NCI-H146 (cell line): ENCODE results near the gene IAPP.
A peak's percentile ranks its signal among the peaks of the same experiment; 100 is the strongest.
"Not testable (repeated sequence)": the region's sequence is repeated elsewhere in the genome, so short reads cannot be mapped to it uniquely, and the experiment has no call there.

Source experiments
- DNase-seq: peaks from one replicate; lab custom pipeline; 2025; lab: John Stamatoyannopoulos, UW

The IAPP gene

GRCh38 chr12:21372602-21373001, at the start of gene IAPP:
TSS of gene IAPP (plus strand) at chr12:21372902. CDS start at chr12:21373352, 450 bp downstream.
- no peak for DNase-seq

DNA sequence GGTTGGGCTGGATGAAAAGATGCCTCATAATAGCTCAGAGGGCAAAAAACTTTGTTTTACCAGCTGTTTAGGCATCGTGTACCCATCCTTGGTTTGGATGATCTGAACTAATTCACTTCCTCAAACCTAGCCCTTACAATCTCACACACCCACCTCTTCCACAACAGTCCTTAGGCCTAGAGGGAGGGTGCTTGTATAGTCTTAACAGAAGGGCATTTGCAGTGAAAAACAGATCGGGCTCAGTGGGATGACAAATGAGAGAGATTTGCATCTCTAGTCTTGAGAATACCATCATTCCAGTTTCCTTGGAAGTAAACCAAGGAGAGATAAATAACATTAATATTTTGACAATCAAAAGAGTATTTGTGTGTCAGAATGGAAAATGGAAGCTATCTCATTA, 49.0 kb upstream of the IAPP start:
- DNase-seq: no peak

- no peak for DNase-seq
Measured at GRCh38 chr12:21324551-21324950, 48.2 kb upstream of the IAPP start.

DNA sequence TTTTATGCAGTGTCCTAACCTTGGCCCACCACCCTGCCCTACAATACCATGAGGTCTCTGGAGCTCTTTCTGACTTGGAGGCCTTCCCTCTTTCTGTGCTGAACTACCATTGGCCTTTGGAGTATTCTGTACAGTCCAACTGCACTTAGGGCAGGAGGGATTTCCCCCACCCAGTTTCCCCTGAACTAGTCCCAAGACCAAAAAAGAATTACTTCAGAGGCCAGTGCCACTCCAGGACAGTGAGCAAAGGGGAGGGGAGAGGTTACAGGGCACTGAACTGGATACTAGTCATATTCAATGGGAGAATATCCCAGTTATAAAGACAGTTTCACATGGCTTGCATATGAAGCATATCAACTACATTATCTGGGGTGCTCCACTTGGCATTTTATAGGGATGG, 44.1 kb upstream of the IAPP start:
- no peak for DNase-seq

- no peak for DNase-seq
Measured at GRCh38 chr12:21330682-21331253, 41.9 kb upstream of the IAPP start.

- DNase-seq: no peak
Measured at GRCh38 chr12:21334771-21335325, 37.9 kb upstream of the IAPP start, which contains the start of gene SLCO1A2. TSS of gene SLCO1A2 (minus strand) at chr12:21334917. CDS start at chr12:21334647, 270 bp downstream.

- DNase-seq: no peak
Measured at GRCh38 chr12:21336656-21337055, 36.0 kb upstream of the IAPP start.

DNA sequence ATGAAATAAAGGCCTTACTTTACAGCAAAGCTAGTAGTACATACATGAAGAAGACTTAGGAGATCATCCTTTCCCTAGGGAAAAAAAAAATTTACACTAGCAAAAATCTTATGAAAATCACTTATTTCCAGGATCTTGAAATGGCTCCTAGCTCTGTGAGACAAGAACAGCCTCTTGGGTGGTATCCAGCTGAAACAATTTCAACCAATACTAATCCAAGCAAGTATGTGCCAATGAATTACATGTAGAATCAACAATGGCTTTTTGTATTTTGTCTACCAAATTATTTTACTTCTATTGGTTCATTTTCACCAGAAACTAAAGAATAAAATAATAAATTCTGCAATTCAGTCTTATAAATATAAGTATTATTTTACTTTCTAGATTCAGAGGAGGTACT, 35.2 kb upstream of the IAPP start:
- DNase-seq: no peak

DNA sequence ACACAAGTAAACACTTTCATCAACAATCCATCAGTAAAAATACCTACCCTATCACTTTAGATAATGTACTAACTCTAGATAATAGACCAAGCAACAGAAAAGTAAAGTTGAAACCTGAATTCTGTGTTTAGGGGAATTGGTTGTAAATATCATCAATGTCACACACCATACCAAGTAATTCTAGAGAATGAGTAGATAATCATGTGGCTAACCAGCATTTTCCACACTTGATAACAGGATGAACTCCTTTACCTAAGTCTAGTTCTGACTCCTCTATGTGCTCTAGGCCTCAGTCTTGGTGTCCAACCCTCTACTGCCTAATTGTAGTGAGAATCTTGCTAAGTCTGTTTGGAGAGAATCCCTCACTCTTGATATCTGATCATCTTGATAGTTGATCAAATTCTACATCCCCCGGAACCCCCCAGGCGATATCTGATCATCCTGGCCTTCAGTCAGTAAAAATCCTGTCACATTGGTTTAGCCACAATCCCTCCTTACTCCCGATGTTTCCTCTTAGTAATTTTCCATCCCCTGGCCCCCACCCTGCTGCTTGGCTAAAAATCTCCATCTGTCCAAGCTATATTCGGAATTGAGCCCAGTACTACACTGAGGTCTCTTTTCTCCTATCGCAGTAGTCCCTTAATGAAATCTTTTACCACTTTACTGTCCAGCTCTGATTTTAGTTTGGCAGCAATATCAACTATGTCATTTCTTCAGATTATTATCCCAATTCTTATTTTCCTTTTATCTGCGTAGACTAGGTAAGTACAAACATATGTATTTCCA, 34.5 kb upstream of the IAPP start:
- no peak for DNase-seq

DNA sequence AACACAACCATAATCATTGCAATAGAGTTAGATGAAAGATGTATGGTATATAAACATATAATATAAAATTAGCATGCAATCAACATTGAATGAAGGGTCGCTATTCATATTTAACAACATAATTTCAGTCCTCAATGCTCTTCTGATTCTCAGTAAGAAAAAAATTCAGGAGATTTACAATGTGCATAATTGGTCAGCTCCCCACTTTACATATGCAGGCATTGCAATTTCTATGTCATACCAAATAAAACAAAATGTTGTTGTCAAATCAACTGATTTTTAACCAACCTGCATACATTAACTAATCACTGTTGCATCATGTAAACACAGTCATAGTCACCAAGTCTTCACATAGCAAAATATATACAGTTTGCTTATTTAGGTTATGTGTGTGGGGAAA, 32.8 kb upstream of the IAPP start:
- DNase-seq: no peak

GRCh38 chr12:21340403-21340802, 32.3 kb upstream of the IAPP start:
- DNase-seq: no peak

DNA sequence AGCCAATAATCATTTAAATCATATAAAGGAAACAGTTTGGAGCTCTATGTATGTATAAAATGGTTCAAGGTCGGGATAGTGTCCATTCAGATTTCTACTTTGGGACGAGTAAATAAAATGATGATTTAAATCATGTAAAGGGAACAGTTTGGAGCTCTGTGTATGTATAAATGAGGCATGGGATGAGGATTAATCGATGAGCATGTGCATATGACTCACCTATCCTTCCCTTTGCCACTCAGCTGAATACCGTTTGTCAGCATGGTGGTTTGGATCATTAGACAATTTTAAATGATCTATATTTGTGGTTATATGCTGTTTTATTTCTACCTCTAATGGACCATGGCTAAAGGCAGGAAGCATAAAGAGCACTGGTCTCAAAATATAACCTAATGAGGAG, 30.9 kb upstream of the IAPP start:
- no peak for DNase-seq

- DNase-seq: no peak
Measured at GRCh38 chr12:21343636-21344035, 29.1 kb upstream of the IAPP start.

GRCh38 chr12:21346542-21347205, 26.0 kb upstream of the IAPP start:
- no peak for DNase-seq

GRCh38 chr12:21350975-21351374, 21.7 kb upstream of the IAPP start:
- peak; percentile 37 for DNase-seq

- DNase-seq: no peak
Measured at GRCh38 chr12:21353487-21353886, 19.2 kb upstream of the IAPP start.

DNA sequence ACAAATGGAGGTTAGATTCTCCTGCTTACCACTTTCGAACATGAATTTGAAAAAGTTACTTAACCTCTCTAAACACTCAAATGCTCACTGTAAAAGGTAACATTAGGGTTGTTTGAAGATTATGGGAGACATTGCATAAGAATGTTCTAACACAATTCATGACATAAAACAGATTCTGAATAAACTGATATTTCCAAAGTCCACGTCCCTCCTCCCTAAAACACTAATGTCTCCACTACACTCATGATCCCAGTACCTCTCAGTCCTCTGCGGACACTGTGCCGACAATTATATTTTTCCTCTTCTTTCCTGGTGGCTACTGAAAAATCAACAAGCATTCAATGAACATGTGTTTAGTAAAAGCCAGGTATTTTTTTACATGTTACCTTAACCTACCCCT, 18.8 kb upstream of the IAPP start:
- no peak for DNase-seq

- no peak for DNase-seq
Measured at GRCh38 chr12:21354641-21355040, 18.1 kb upstream of the IAPP start.

DNA sequence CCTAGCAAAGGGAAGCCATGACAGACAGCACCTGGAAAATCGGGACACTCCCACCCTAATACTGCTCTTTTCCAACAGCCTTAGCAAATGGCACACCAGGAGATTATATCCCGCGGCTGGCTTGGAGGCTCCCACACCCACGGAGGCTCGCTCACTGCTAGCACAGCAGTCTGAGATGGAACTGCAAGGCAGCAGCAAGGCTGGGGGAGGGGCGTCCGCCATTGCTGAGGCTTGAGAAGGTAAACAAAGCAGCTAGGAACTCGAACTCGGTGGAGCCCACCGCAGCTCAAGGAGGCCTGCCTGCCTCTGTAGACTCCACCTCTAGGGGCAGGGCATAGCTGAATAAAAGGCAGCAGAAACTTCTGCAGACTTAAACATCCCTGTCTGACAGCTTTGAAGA, 12.1 kb upstream of the IAPP start:
- not testable (repeated sequence) for DNase-seq

DNA sequence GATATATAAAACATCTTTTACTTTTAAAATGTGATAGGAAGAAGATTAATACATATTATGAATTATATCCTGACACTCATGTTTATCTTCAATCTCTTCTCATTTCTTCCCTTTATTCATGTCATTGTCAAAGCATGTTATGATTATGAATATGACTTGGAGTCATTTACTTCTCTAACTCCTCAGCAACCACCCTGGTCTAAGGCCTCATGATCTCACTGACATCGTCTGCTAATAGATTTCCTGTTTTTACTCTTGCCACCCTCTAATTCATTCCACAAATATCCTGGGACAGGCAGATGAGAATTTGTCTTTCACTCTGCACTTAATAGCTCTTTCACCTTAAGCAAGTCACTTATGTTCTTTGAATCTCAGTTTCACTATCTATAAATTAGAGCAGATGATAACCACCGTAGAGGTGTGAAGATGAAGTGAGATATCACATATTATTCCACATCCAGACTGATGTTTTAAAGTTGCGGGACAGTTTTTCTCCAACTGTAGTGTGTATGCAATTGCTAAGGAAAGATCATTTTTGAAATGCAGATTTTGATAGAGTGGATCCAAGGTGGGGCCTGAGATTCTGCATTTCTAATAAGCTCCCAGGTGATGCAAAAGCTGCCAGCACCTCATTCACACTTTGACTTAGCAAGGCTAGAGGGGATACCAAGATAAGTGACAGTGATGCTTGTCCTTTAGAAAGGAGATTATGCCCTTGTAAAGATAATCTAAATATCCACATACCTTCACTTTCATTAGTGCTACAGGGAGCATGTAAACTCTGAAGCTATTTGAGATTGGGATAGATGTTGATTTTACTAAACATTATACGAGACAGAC, 3.3 kb upstream of the IAPP start:
- no peak for DNase-seq

DNA sequence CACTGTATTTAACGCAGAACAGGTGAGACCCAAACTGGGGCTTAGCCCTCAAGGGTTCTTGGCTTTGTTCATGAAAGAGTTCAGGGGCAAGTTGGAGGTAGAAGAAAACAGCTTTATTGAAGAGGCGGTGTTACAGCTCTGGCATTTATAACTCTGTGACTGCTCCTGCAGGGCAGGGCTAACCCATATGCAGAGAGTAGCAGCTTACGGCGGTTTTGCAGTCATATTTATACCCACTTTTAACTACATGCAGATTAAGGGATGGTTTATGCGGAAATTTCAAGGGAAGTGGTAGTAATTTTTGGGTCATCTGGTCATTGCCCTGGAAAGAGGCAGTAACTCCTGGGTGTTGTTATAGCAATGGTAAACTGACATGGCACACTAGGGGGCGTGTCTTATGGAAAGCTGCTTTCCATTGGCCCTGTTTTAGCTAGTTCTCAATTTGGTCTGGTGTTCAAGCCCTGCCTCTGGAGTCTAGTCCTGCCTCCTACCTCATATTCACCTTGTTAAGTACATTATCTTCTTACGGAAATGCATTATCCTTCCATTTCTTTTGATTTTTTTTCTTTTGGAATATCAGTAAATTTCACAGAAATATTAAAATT, 1.8 kb upstream of the IAPP start:
- no peak for DNase-seq

- no peak for DNase-seq
Measured at GRCh38 chr12:21379218-21379617, 6.5 kb downstream of the IAPP start.
